GM19452 (cell line): Measurements from ENCODE around the gene ARID4A.
"Not testable (repeated sequence)": the region's sequence is repeated elsewhere in the genome, so short reads cannot be mapped to it uniquely, and the experiment has no call there.

Experiments
- ATAC-seq: cut with Tn5 transposase; IDR thresholded peaks from one replicate; pipeline ENCODE4 v1.9.1; 2021; ENCODE audit not compliant: unreplicated experiment

Gene ARID4A

DNA sequence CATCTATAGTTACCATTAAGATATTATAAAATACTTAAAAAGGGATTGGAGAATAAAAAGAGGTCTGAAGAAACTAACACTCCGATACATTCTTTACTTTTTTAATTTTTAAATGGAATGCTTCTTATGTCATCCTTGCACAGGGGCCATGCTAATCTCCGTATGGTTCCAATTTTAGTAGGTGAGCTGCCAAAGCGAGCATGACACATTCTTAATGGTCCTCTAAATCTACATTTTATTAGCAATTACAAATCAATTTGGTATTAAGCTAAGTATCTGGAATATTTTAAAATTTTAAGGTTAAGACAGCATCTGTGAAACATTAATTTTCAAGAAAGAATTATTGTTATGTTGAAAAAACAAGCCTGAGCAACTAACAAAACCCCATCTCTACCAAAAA, 6.2 kb upstream of the ARID4A start:
- no peak for ATAC-seq

- no peak for ATAC-seq
Observed at GRCh38 chr14:58294201-58294600, 4.2 kb upstream of the ARID4A start.

GRCh38 chr14:58296726-58297125, 1.6 kb upstream of the ARID4A start:
- no peak for ATAC-seq

GRCh38 chr14:58297412-58297761, 968 bp upstream of the ARID4A start:
- peak; percentile 1 for ATAC-seq

- ATAC-seq = peak; percentile 83
Observed at GRCh38 chr14:58297762-58298476, 436 bp upstream of the ARID4A start.

DNA sequence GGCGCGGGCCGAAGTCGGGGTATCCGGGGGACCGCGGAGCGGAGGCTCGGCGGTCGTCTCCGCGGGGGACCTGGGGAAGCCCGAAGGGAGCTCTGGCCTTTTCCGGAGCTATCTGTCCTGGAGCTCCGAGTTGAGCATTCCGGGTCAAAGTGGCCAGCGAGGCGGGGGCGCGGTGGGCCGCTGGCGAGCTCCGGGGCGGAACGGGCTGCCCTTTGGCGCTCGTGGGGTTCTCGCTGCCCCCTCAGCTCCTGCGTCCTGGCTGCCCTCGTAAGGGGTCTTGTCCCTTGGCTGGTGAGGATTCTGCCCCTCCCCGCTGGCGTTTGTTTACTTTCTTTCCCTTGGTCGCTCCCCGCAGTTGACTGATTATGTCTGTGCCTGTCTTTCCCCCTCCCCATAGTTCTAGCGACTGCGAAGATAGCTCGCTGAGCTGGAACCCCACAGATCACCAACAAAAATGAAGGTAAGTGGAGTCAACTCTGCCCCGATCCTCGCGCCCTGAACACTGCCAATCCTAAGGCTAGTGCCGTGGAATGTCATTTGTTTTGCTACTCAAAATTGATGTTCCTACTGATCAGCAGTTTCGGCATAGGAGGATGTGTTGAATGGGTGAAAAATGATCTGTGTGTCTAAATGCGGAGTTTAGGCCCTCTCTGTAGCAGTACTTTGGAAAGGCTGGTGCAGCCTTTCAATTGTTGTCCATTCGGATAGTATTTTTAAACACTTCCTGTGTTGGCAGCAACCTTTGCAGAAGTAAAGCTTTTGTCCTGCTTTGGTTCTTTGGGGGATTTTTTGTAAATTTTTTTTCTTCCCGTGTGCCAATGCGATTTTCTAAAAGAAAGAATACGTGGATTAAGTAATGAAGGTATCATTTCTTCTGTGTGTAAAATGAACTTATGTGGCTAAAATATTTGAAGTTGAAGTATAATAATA, 1.3 kb downstream of the ARID4A start:
- no peak for ATAC-seq

- no peak for ATAC-seq
Observed at GRCh38 chr14:58301416-58301815, 3.1 kb downstream of the ARID4A start.

GRCh38 chr14:58305730-58306129, 7.4 kb downstream of the ARID4A start:
- no peak for ATAC-seq

DNA sequence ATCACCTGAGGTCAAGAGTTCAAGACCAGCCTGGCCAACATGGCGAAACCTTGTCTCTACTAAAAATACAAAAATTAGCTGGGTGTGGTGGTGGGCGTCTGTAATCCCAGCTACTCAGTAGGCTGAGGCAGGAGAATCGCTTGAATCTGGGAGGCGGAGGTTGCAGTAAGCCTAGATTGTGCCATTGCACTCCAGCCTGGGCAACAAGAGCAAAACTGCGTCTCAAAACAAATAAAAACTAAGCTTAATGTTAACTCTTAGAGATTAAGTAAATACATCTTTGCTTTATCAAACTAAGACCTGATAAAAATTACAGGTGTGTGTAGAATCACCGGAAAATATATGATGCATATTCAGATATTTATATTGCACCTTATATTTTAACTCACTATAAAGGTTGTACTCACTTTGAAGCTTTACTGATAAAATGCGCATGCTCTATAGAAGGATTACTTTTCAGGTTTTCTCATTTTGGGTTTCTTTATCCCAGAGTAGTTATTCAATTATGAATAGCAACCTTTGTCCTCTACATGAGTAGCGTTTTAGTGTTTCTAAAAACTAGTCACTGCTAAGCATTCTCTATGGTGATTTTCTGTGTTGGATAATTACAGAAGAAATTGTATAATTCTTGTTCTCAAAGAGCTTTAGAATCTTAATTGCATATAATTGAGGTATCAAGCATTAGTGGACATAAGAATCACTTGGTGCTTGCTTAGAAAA, 9.4 kb downstream of the ARID4A start:
- ATAC-seq = no peak

- ATAC-seq = no peak
Observed at GRCh38 chr14:58309086-58309485, 10.7 kb downstream of the ARID4A start.

DNA sequence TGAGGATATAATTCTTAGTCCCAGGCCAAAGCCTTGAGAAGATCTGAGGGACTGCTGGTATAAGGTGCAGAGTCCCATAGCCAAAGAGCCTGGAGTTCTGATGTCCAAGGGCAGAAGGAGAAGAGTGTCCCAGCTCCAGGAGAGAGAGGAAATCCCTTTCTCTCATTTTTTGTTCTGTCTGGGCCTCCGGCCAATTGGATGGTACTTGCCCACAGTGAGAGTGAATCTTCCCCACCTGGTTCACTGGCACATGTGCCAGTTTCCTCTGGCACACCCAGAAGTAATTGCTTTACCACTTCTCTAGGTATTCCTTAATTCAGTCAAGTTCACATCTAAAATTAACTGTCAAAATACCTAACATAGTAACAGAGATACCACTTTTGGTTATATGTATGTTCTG, 15.3 kb downstream of the ARID4A start:
- ATAC-seq = no peak

DNA sequence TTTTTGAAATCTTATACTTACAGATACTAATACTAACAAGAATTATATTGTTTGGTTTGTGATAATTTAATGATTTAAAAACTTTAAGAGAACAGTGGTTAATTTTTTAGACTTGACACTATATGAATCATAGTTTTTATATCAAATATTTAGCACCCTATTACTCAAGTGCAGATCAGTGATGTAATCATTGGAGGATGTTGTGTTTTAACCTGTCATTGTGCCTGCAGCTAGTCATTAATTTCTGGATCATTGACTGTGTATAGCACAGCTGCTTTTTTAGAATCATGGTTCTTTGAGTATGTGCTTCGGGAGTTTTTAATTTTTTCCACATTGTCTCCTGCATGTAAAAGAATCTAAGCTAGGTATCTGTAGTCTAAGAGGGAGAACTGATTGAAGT, 17.3 kb downstream of the ARID4A start:
- no peak for ATAC-seq

GRCh38 chr14:58327019-58327418, 28.7 kb downstream of the ARID4A start:
- ATAC-seq = no peak

DNA sequence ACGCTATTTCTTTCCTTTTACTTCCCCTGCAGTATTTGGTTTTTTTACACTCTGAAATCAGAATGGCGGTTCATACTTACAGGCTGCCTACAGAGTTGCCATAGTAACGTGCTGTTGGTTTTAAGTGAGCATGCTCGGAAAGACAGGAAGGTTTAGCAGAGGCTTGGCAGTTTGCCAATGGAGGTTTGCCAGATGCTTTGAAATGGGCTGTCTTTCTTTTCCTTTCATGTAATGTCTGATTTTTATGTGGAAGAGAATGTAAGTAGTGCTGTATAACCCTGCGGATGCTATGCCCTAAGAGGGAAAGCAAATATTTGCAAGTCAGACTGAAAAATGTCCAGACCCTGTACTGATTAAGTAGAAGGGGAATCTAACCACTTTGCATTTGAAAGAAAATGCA, 32.8 kb downstream of the ARID4A start:
- peak; percentile 90 for ATAC-seq

- ATAC-seq = no peak
Observed at GRCh38 chr14:58332561-58332960, 34.2 kb downstream of the ARID4A start.

GRCh38 chr14:58339666-58340065, 41.3 kb downstream of the ARID4A start:
- ATAC-seq = not testable (repeated sequence)

DNA sequence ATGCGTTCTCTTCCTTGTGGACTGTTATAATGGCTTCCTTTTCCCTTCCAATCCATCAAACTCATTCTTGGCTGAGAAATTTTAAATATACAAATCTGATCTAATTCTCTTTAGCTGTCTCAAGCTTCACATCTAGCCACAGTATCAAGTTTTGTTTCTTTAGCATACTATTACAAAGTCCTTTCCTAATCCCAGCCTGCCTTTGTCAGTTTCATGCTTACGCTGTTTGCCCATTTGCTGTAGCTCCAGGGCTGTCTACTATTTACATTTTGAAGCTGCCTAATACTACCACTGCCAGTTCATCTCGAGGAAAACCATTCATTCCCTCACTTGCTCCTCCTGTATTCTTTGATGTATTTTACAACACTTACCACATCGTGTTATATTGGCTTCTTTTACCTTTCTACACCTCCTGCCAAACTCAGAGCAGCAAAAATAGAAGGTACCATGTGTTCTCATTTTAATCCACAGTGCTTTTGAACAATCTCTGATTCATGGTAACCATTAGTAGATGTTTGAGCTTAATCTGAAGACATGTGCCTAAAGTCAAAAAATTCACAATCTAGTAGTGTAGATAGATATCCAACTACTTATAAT, 42.9 kb downstream of the ARID4A start:
- no peak for ATAC-seq

DNA sequence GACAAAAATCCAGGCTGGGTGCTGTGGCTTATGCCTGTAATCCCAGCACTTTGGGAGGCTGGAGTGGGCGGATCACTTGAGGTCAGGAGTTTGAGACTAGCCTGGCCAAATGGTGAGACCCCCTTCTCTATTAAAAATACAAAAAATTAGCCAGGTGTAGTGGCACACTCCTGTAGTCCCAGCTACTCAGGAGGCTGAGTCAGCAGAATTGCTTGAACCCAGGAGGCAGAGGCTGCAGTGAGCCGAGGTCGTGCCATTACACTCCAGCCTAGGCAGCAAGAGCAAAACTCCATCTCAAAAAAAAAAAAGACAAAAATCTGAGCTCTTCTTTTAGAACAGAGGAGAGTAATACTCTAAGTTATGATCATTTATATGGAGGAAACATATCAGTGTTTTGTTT, 45.2 kb downstream of the ARID4A start:
- ATAC-seq = not testable (repeated sequence)

GRCh38 chr14:58353516-58354299, 55.4 kb downstream of the ARID4A start:
- ATAC-seq = no peak

- ATAC-seq = no peak
Observed at GRCh38 chr14:58354808-58355207, 56.5 kb downstream of the ARID4A start.
